ENCODE data around the gene IZUMO1. TPM values are rescaled to one million over a fixed set of nuclear protein-coding genes. Genes with fewer than 3 reads are reported as not detected.

Gene IZUMO1
- total and polyA plus RNA-seq, 9 of the 15 experiments (the other 6 are each of a cell fraction or from before 2014, with no cell fraction given): 0.14 to 2.1 (median 0.73) TPM

GRCh38 chr19:48720613-48721296, 26.0 kb downstream of the IZUMO1 start (continued):
- TF ChIP-seq ATF6 (CRISPR knock-in tag; IDR thresholded peaks at IDR 0.05) (0 out of 2 replicates have a peak, but pooled peaks have one; percentile 35), TFAP4 (CRISPR knock-in tag; IDR thresholded peaks at IDR 0.05; ENCODE audit: borderline replicate concordance) (peak; percentile 67; the same call in 1 of the 2 replicates), ZNF511 (CRISPR knock-in tag; IDR thresholded peaks at IDR 0.05) (peak; percentile 17; the same call in 1 of the 2 replicates), YY1 (IDR thresholded peaks at IDR 0.05; ENCODE audit: borderline replicate concordance in 1 of 3, control insufficient read depth in 1 of 3, extremely low read depth in 1 of 3, insufficient read depth in 3 of 3, insufficient read length in 1 of 3, insufficient replicate concordance in 2 of 3, low read depth in 1 of 3, low read length in 2 of 3) (no peak), ZNF143 (CRISPR knock-in tag; IDR thresholded peaks at IDR 0.05) (peak; percentile 91), CTCF (IDR thresholded peaks at IDR 0.05 in 2 of 3, conservative IDR thresholded peaks at IDR 0.05 in 1 of 3; ENCODE audit: insufficient read depth in 2 of 3, low read depth in 1 of 3, low read length in 3 of 3) (0 out of 6 replicates have a peak, but pooled peaks of 1 of the 3 experiments have one; percentile 10), STAT5A (IDR thresholded peaks at IDR 0.05; ENCODE audit: borderline replicate concordance, low read length) (no peak), POLR2G (IDR thresholded peaks at IDR 0.05; ENCODE audit: low read depth, low read length) (peak; percentile 86), MYC (IDR thresholded peaks at IDR 0.05; ENCODE audit: low read depth, low read length) (peak; percentile 33), MYC (CRISPR knock-in tag; IDR thresholded peaks at IDR 0.05; ENCODE audit: borderline replicate concordance, low read depth) (no peak), HDAC1 (IDR thresholded peaks at IDR 0.05) (no peak), PRPF4 (IDR thresholded peaks at IDR 0.05; ENCODE audit: insufficient read depth, low read depth, low read length, poor library complexity, severe bottlenecking) (no peak), GABPA (tag; conservative IDR thresholded peaks at IDR 0.05; ENCODE audit: low read depth) (peak; percentile 53), TEAD1 (CRISPR knock-in tag; IDR thresholded peaks at IDR 0.05) (peak; percentile 69 to 98; a peak in 2 of 4 replicates), DEAF1 (CRISPR knock-in tag; IDR thresholded peaks at IDR 0.05) (no peak), MCM2 (IDR thresholded peaks at IDR 0.05; ENCODE audit: low read depth) (no peak)
